Right kidney (tissue), 1 donor: Measurements from ENCODE around the gene COL27A1.
"Not testable (repeated sequence)": the region's sequence is repeated elsewhere in the genome, so short reads cannot be mapped to it uniquely, and the experiment has no call there.

Experiments used
- DNase-seq: peaks from one replicate; pipeline ENCODE4 v3.0.0-alpha.2; 2016

Gene COL27A1

DNA sequence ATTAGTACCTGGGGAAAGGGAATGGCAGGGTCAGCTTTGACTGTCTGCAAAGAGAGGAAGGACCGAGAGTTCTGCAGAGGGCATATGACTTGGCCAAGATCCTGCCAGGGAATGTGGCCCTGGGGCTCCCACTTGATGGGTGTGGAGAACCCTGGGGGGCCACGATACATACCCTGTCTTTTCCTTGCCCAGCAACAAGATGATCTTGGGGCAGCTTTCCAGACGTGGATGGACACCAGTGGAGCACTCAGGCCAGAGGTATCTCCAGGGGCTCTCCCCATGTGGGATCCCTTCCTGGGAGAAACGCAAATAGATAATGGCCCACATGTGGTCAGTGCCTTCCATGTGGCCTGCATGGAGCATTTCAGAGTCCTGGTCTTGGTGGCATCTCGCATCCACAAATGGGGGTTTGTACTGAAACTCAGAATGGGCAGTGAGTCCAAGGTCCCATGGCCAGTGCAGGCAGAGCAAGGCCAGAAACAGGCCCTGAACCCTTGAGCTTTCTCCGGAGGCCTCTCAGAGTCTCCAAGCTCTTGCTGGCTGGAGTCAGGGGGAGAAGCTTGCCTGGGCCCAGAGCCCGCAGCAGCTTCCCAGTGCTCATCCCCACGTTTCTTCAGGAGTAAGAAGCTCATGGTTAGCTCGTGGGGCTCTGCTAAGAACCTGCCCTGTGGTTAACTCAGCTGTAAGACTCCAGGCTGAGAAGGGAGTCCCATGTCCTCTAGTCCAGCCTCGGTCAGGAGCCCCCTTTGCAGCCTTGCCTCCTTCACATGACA, 149.3 kb downstream of the COL27A1 start:
- DNase-seq, result no peak

DNA sequence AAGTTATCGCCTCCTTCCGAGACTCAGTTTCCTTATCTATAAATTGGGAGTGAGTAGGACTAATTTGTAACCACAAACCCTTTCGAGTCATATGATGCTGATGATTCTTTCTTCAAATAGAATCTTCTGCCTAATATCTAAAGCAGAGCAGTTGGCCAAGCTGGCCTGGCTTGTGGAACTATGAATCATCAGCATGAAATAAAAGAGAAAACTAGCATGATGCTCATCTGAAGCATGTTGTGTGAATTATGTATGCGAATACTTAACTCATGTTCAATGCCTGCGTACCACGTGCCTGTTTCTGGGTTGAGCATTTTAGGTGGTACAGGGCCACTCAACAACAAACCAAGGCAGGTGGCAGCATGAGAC, 152.5 kb downstream of the COL27A1 start:
- no peak for DNase-seq

DNA sequence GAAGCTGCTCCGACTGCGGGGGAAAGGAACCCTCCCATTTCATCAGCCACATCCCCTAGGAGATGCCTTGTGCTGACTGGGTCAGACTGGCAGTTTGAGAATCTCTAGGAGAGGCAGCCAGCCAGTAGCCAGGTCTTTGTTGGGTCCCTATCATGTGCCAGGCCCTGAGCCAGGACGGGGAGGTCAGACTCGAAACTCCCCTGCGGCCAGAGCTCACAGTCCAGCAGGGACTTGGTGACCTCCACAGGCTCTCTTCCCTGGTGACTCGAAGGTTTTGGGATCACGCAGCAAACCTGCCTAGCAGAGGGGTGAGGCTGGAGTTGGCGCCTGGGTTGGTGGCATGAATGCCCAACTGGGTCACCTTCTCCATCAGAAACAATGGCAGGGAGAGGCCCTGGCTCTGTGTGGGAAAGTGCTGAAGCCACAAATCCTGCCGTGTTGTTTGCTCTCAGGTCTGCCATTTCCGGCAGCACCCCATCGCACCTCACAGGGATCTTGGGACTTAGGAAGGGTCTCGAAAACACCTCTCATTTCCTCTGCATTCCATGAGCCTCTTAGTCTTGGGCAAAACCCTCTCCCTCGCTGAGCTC, 153.1 kb downstream of the COL27A1 start:
- DNase-seq, result no peak

DNA sequence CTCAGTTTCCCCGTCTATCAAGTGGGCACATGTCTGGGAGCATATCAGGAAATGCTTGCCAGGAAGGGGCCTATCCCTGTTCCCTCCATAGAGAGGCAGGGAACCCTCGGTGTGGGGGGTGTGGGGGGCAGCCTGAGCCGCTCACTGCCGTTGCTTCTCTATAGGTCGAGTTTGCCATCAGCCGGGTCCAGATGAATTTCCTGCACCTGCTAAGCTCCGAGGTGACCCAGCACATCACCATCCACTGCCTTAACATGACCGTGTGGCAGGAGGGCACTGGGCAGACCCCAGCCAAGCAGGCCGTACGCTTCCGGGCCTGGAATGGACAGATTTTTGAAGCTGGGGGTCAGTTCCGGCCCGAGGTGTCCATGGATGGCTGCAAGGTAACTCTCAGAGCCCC, 153.8 kb downstream of the COL27A1 start:
- no peak for DNase-seq

DNA sequence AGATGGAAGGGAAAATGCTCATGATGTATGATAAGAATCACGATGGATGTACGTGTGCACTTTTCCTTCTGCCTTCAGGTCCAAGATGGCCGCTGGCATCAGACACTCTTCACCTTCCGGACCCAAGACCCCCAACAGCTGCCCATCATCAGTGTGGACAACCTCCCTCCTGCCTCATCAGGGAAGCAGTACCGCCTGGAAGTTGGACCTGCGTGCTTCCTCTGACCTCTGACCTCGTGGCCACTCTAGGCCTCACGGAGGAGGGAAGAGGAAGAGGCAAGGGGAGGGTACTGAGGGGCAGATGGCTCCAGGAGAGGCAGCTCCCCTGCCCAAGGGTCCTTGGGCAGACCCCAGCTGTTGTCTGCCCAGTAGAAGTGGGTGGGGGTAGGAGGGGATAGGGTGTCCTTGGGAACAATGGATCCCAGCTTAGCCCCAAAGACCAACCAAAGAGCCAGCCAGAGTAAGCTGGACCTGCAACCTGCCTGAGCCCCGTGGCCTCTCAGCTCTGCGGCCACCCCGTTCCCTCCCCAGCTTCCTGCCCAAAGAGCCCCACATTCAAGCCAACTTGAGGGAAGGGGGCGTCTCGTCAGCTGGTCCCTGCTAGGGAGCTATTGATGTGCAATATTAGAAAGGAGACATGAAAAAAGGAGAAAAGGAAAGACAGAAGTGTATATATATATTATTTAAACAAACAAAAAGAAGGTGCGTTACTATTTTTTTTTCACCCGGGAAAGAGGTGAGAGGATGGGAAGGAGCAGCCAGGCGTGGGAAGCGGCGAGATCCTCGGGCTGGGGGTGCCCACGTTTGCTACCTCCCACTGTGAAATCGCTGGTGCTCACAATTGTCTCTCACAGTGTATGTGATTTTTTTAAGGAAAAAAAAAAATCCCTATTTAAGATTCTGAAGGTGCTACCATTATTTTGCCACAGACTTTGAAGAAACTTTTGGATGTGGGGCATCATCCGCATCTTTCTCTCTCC, 155.4 kb downstream of the COL27A1 start:
- DNase-seq, result no peak

DNA sequence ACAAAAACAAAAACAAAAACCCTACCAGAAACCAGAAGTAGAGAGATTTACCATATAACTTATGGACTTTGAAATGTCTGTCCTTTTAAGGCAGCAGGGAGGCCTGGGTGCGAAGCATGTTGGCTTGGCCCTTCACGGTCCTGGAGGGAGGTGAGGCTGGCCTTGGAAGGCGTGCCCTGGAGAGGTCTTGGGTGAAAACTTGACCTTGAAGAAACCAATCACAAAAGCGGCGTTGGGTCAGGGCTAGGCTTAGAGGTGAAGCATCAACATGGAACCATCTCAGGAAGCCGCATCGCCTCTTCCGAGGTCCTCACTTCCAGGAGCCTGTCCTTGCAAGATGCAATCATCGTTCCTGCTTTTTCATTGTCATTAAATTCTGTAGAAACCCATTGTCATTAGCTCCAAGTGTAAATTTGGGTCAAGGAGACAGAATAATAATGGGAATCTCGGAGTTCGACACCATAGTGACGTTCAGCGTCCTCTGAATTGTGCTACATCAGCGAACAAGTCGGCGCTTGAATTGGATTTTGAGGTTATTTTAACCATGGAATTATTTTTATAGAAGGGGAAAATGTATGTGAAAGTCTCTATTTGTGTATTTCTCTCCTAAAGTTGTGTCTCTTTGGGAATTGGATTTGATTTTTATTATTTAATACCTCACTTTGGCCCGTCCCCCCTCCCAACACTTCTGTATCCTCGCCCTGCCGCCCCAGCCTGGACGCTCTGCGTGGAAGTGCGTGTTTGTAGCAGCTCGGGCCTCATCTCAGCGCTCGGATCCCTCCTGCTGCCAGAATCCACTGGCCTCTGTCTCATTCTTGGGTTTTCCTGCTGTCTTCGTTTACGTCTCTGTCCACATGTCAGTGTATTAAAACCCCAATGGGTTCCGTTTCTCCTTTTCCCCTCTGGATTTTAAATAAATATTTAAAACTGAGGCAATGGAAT, 156.5 kb downstream of the COL27A1 start:
- DNase-seq, result no peak

DNA sequence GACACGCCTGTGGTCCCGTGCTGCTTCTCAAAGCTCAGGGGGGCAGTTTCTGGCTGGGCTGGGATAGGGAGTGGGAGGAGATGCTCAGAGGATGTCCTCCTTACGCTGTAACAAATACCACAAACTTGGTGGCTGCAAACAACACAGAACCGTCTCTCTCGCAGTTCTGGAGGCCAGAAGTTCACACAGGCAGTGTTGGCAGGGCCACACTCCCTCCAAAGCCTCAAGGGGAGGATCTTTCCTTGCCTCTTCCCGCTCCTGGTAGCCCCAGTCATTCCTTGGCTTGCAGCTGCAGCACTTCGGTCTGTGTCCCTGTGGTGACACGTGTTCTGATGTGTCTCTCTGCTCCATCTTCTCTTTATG, 157.2 kb downstream of the COL27A1 start:
- DNase-seq, result no peak

DNA sequence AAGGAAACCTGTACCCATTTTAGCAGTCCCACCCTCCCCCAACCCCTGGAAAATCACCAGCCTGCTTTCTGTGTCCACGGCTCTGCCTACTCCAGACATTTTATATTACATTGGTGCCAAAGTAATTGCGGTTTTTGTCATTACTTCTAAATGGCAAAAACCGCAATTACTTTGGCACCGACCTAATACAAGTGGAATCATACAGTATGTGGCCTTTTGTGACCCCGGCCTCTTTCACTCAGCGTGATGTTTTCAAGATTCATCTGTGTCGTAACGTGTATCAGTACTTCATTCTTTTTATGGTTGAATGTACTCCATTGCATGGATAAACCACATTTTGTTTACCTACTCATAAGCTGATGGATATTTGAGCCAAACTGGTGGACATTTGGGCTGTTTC, 157.8 kb downstream of the COL27A1 start:
- no peak for DNase-seq

DNA sequence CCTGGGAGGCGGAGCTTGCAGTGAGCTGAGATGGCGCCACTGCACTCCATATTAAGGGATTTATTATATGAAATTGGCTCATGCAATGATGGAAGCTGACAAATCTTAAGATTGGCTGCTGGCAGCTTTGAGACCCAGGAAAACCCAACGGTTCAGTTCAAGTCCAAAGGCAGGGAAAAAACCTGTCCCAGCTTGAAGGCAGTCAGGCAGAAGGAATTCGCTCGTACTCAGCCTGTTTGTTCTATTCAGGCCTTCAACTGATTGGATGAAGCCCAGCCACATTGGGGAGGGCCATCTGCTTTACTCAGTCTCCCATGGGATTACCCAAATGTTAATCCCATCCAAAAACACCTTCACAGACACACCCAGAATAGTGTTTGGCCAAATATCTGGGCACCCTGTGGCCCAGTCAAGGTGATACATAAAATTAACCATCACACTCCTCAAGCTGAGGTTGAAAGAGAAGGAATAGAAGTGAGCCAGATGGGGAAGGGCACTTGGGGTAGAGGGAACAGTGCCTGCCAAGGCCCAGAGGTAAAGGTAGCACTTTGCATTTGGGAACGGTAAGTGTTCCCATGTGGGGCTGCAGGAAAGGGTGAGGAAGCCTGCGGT, 159.0 kb downstream of the COL27A1 start:
- no peak for DNase-seq

DNA sequence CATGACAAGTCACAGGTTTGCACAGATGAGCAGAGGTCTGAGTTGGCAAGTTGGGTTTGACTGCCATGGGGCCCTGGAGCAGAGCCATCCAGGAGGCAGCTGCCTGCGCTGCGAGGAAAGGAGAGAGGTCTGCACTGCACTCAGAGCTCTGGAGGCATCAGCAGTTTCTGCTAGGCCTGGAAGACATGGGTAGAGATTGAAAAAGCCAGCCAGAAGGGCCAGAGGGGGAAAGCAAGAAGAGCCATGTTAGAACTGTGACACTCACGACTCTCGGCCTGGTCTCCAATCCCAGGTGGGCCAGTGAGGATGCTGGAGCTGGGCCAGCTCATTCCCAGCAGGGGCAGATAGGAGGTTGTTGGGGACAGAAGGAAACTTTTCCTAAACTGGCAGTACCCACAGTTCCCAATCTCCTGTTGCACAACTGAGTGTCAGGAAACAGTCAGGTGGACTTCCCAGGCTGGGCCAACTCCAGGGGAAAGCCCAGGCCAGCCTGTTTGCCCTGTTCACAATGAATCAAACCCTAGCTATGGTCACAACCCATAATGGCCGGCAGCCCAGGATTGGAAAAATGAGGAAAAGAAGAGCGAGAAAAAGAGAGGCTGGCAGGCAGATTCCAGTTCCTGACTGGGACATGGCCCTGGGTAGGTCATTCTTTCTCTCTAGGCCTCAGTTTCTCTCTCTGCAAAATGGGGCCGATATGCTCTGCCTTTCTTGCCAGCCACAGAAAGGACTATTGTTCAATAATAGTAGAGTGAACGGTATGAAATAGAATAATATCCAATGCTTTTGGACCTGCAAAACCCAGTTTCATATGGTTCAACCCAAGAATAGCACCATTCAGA, 159.8 kb downstream of the COL27A1 start:
- no peak for DNase-seq

DNA sequence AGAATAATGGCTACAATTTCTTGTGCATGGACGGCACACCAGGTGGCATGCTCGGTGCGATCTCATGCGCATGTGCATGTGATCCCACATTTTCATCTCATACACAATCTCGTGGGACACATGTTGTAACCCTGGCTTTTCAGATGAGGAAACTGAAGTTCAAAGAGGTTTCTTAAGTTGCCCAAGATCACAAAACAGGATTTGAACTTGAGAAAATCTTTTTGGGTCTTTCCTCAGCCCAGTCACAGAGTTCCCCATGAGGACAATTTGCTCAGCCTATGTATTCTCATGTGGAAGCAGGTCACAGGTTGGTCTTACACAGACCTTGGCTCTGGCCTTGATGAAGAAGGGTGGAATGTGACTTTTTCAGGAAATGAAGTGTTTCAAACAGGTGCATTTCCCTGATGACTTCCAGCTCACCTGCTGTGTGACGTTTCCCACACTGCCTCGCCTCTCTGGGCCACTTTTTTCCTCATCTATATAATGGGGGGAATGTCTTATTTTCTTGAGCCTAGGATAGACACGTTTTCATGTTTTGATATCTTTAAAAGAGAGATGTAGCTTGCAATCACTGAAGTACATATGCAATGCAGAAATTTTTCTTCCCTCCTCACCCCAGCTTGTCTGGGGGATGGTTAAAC, 160.5 kb downstream of the COL27A1 start:
- no peak for DNase-seq

DNA sequence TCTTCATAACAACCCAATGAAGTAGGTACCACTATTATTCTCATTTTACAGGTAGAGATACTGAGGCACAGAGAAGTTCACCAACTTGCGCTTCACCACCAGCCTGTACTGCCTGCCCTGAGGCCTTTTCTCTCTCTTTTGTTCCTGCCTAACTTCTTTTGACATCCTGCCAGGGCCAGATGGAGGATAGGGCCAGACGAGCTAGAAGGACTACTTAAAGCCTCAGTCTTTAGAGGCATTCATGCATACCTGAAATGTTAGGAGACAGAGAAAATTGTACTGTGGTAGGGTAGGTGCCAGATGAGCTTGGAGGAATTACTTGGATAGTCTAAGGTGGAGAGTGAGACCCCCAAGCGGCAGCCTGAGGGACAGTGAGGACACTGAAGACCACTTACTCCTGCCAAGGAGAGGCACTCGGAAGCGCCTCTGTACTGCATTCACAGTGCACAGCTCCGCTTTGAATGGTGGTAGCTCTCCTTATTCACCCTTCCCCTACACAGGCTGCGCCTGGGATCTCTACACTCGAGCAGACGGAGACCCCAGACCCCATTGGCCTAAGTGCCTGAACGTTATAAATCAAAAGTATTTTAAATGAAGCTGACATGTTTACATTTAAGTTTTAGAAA, 161.4 kb downstream of the COL27A1 start:
- DNase-seq, result no peak

DNA sequence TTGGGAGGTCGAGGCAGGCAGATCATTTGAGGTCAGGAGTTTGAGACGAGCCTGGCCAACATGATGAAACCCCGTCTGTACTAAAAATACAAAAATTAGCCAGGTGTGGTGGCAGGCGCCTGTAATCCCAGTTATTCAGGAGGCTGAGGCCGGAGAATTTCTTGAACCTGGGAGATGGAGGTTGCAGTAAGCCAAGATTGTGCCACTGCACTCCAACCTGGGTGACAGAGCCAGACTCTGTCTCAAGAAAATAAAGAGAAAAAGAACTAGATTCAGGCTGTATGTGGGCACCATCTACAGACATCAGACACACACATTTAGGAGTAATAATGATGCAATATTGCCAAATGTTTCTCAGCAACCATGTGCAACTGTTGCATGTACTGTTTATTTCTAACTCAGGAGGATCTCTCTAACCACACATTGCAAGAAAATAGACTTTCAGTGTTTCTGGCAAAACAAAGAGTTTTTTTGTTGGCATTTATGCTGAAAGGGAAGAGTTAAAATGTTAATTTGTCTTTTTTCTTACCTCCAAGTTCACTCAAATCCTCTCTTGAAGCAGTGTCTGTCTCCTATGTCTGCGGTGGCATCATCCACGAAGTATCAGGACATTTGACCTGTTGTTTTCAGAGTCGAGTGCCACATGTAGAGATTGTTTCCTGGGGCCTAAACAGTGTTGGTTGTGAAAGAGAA, 162.5 kb downstream of the COL27A1 start:
- DNase-seq, result no peak

DNA sequence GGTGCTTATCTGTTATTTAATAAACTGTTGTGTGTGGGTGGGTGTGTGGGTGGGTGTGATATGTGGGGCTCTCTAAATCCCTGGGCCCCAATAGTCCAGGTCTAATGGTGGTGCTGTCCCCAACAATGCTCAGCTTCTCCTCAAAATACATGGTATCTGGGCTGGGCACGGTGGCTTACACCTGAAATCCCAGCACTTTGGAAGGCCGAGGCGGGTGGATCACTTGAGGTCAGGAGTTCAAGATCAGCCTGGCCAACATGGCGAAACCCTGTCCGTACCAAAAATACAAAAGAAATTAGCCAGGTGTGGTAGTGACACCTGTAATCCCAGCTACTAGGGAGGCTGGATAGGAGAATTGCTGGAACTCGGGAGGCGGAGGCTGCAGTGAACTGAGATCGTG, 163.1 kb downstream of the COL27A1 start:
- no peak for DNase-seq

DNA sequence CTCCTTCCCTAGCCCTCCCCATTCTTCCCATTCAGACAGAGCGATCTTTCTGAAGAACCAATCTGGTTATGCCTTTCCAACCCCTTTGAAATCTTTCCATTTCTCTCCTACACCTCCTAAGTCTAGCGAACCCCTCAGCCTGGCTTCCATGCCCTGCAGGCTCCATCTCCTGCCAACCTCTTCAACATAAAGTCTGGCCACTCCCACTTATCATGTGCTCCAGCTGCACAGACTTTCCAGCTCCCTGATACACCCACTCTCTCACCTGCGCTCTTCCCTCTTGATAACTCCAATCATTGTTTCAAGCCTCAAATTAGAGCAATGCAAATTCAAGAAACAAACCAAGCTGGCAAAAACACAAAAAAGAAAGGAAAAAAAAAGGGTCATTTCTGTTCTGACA, 163.8 kb downstream of the COL27A1 start:
- DNase-seq, result no peak

DNA sequence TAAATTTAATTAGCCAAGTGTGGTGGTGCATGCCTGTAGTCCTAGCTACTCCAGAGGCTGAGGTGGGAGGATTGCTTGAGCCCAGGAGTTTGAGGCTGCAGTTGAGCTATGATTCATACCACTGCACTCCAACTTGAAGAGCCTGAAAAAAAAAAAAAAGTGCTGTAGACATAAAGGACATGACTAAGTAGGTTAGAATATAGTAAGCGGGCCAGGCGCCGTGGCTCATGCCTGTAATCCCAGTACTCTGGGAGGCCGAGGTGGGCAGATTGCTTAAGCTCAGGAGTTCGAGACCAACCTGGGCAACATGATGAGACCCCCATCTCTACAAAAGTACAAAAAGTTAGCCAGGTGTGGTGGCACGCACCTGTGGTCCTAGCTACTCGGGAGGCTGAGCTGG, 165.4 kb downstream of the COL27A1 start:
- DNase-seq, result not testable (repeated sequence)

DNA sequence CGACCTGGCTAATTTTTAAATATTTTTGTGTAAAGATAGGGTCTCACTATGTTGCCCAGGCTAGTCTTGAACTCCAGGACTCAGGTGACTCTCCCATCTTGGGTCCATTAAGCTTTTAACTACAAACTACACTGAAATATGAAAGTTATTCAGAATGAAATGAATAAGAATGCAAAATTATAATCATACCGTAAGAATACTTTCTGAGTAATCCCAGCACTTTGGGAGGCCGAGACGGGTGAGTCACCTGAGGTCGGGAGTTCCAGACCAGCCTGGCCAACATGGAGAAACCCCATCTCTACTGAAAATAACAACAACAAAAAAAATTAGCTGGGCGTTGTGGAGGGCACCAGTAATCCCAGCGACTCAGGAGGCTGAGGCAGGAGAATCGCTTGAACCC, 166.4 kb downstream of the COL27A1 start:
- no peak for DNase-seq

DNA sequence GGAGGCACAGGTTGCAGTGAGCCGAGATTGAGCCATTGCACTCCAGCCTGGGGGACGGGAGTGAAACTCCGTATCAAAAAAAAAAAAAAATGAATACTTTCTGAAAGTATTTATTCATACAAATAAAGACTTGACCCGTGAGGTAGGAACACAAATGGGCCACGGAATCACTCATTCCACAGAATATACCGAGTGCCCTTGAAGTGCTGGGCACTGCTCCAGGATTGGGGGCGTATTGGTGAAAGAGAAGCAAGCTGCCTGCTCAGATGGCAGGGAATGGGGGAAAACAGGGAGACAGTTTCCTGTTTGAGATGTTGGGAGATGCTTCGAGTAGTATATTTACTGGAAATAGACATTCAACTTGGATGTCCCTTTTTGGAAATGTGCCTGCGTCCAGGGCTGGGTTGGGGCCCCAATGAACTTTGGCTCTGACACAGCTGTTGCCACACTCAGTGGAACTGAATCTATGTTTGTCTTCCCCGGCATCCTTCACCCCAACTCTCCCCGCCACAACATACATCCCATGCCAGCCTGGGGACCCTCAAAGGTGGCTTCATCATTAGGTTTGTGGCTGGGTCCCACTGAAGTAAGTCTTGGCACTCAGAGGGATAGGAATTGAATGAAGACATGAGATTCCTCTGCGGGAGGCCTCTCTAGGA, 167.0 kb downstream of the COL27A1 start:
- not testable (repeated sequence) for DNase-seq
